SK-N-SH treated with all-trans-retinoic acid at 6 μM for 48 hours (cell line): ENCODE measurements around the gene SACS.

Source experiments
- CSDC2 ChIP-seq: fragments of 250-450 bp; sonication (Bioruptor Pico); IDR thresholded peaks from 2 replicates; pipeline ENCODE4 v1.5.0; 2020; ENCODE audit warnings: mild to moderate bottlenecking, moderate library complexity
- PPARA ChIP-seq: fragments of 250-450 bp; sonication (Bioruptor Pico); IDR thresholded peaks from 2 replicates; pipeline ENCODE4 v1.5.0; 2020; ENCODE audit warnings: mild to moderate bottlenecking, borderline replicate concordance
- RARB ChIP-seq: fragments of 250-450 bp; sonication (Bioruptor Pico); IDR thresholded peaks from 2 replicates; pipeline ENCODE4 v1.8.0; 2021; ENCODE audit warnings: mild to moderate bottlenecking, moderate library complexity
- ZFP30 ChIP-seq: fragments of 450-650 bp; formaldehyde crosslinking; IDR thresholded peaks from 2 replicates; pipeline ENCODE4 v1.5.0; 2022; ENCODE audit warnings: mild to moderate bottlenecking, moderate library complexity
- TF ChIP-seq, protein P1 (sequence below): fragments of 250-450 bp; sonication (Bioruptor Pico); IDR thresholded peaks from 2 replicates; pipeline ENCODE4 v1.8.0; 2020; ENCODE audit warnings: mild to moderate bottlenecking, moderate library complexity, borderline replicate concordance
- TF ChIP-seq, protein P2 (sequence below): fragments of 250-450 bp; sonication (Bioruptor Pico); IDR thresholded peaks from 2 replicates; pipeline ENCODE4 v1.5.1; 2020; ENCODE audit warnings: low read depth, mild to moderate bottlenecking, moderate library complexity

DNA sequence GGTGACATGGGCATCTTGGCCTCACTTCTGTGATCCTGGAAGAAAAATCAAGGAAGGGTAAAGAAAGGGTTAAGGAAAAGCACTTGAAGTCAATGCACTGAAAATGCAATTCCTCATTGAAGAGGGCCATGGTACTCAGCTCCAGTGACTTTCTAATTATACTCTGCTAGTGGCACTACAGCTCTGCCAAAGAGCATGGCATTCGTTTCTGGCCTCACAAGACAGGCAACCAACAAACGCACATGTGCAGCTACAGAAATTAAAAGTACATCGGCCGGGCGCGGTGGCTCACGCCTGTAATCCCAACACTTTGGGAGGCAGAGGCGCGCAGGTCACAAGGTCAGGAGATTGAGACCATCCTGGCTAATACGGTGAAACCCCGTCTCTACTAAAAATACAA, 21.8 kb downstream of the SACS start:
- no peak for TF ChIP-seq PPARA (CRISPR knock-in tag)
- TF ChIP-seq ZFP30 (CRISPR knock-in tag): no peak
- no peak for TF ChIP-seq CSDC2 (CRISPR knock-in tag)
- TF ChIP-seq RARB (CRISPR knock-in tag): no peak
- TF ChIP-seq, protein P1, sequence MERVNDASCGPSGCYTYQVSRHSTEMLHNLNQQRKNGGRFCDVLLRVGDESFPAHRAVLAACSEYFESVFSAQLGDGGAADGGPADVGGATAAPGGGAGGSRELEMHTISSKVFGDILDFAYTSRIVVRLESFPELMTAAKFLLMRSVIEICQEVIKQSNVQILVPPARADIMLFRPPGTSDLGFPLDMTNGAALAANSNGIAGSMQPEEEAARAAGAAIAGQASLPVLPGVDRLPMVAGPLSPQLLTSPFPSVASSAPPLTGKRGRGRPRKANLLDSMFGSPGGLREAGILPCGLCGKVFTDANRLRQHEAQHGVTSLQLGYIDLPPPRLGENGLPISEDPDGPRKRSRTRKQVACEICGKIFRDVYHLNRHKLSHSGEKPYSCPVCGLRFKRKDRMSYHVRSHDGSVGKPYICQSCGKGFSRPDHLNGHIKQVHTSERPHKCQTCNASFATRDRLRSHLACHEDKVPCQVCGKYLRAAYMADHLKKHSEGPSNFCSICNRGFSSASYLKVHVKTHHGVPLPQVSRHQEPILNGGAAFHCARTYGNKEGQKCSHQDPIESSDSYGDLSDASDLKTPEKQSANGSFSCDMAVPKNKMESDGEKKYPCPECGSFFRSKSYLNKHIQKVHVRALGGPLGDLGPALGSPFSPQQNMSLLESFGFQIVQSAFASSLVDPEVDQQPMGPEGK (CRISPR knock-in tag): no peak
- TF ChIP-seq, protein P2, sequence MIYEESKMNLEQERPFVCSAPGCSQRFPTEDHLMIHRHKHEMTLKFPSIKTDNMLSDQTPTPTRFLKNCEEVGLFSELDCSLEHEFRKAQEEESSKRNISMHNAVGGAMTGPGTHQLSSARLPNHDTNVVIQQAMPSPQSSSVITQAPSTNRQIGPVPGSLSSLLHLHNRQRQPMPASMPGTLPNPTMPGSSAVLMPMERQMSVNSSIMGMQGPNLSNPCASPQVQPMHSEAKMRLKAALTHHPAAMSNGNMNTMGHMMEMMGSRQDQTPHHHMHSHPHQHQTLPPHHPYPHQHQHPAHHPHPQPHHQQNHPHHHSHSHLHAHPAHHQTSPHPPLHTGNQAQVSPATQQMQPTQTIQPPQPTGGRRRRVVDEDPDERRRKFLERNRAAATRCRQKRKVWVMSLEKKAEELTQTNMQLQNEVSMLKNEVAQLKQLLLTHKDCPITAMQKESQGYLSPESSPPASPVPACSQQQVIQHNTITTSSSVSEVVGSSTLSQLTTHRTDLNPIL (CRISPR knock-in tag): no peak
